HG03280 (cell line): ENCODE measurements around the gene SLC38A8.

Experiments used
- ATAC-seq: cut with Tn5 transposase; IDR thresholded peaks from one replicate; pipeline ENCODE4 v1.9.1; 2021; ENCODE audit warnings: mild to moderate bottlenecking, moderate library complexity; ENCODE audit not compliant: unreplicated experiment

The SLC38A8 gene

GRCh38 chr16:84049403-84050060, 6.9 kb upstream of the SLC38A8 start:
- ATAC-seq: no peak

- no peak for ATAC-seq
Observed at GRCh38 chr16:84048871-84049270, 6.3 kb upstream of the SLC38A8 start.

- ATAC-seq: no peak
Observed at GRCh38 chr16:84048270-84048669, 5.7 kb upstream of the SLC38A8 start.

GRCh38 chr16:84047626-84048025, 5.0 kb upstream of the SLC38A8 start:
- no peak for ATAC-seq

- no peak for ATAC-seq
Observed at GRCh38 chr16:84047206-84047605, 4.6 kb upstream of the SLC38A8 start.

GRCh38 chr16:84045818-84046470, 3.3 kb upstream of the SLC38A8 start:
- no peak for ATAC-seq

GRCh38 chr16:84045001-84045817, 2.6 kb upstream of the SLC38A8 start:
- ATAC-seq: no peak

GRCh38 chr16:84044118-84044488, 1.5 kb upstream of the SLC38A8 start:
- no peak for ATAC-seq

- no peak for ATAC-seq
Observed at GRCh38 chr16:84043486-84044117, 1.0 kb upstream of the SLC38A8 start.

GRCh38 chr16:84042879-84043485, 387 bp upstream of the SLC38A8 start:
- ATAC-seq: no peak

GRCh38 chr16:84041881-84042280, 714 bp downstream of the SLC38A8 start:
- no peak for ATAC-seq

- ATAC-seq: no peak
Observed at GRCh38 chr16:84040823-84041820, 1.5 kb downstream of the SLC38A8 start.

GRCh38 chr16:84040226-84040822, 2.3 kb downstream of the SLC38A8 start:
- no peak for ATAC-seq

GRCh38 chr16:84039696-84040095, 2.9 kb downstream of the SLC38A8 start:
- ATAC-seq: no peak

GRCh38 chr16:84038469-84038868, 4.1 kb downstream of the SLC38A8 start:
- no peak for ATAC-seq

GRCh38 chr16:84036982-84037425, 5.6 kb downstream of the SLC38A8 start:
- no peak for ATAC-seq

- no peak for ATAC-seq
Observed at GRCh38 chr16:84036131-84036530, 6.5 kb downstream of the SLC38A8 start.

GRCh38 chr16:84034516-84034915, 8.1 kb downstream of the SLC38A8 start:
- no peak for ATAC-seq
